NCI-H187 (cell line): ENCODE measurements around the gene TACC3.
"Not testable (repeated sequence)": the region's sequence is repeated elsewhere in the genome, so short reads cannot be mapped to it uniquely, and the experiment has no call there.

Experiments
- DNase-seq, 2 experiments: peaks; one replicate each; lab custom pipeline; 2025; lab: John Stamatoyannopoulos, UW

TACC3 gene

GRCh38 chr4:1721003-1721665 is at the start of gene TACC3, which contains the start of gene TMEM129:
Gene TACC3, plus strand, starts transcription at chr4:1721521. Its CDS starts 1,901 bp downstream, at chr4:1723422.
Gene TMEM129, minus strand, starts transcription at chr4:1721323. Its CDS starts 486 bp downstream, at chr4:1720837.
- DNase-seq, result peak; percentile 92 to 98

- DNase-seq, result no peak
Measured at GRCh38 chr4:1673671-1674070, 47.6 kb upstream of the TACC3 start.

GRCh38 chr4:1674682-1675081 is 46.6 kb upstream of the TACC3 start:
- no peak for DNase-seq

GRCh38 chr4:1675136-1675801 is 46.1 kb upstream of the TACC3 start:
- DNase-seq, result no peak

GRCh38 chr4:1675802-1676137 is 45.6 kb upstream of the TACC3 start:
- DNase-seq, result no peak

- no peak for DNase-seq
Measured at GRCh38 chr4:1676605-1677525, 44.5 kb upstream of the TACC3 start.

GRCh38 chr4:1678244-1678643 is 43.1 kb upstream of the TACC3 start:
- DNase-seq, result no peak

DNA sequence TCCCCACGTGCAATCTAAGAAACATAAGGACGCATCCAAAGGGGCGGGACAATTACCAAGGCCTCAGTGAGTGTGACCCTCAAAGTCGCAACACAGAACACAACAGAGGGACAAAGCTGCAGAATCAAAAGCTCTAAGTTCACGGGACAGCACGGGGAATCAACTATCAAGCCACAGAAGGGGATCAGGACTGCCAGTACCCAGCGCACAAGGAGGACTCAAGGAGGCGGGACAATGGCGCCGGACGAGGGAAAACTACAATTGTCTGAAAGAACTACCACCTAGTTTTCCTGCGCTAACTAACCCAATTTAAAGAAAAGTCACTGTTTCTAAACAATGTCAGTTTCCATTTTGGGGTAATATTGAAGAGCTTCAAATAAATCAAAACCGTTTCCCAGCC is 38.5 kb upstream of the TACC3 start:
- no peak for DNase-seq

GRCh38 chr4:1683261-1683735 is 38.0 kb upstream of the TACC3 start:
- DNase-seq, result no peak

DNA sequence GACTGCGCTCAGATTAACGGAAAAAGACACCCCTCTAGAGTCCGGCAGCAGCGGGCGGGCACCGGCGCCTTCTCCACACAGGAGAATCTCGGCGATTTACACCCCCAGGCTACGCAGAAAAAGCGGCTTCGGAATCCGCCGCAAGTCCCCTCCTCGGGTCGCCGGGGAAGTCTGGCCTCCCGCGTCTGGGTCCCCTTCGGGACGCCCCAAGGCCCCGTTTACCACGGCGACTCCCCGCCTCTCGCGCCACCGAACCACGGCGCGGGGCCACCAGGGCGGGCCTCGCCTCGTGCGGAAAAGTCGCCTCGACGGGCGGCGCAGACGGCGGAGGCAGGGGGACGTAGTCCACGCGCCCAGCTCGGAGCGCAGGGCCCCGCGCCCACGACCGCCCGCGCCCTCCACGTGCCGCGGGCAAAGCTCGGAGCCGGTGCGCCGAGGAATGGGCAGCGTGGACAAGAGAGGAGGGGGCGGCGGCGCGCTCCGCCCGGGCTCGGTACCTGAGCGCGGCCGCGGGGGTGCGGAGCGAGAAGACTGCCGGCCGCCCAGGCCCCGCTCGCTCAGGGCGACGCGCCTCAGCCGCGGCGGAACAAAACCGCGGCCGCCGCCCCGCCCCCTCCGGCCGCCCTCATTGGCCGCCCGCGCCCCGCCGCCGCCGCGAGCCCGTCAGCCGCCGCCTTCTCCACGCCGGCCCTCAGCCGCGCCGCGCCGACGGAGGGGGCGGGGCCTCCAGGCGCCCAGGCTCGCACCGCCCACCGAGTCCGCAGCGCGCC is 37.4 kb upstream of the TACC3 start, which contains the start of gene FAM53A:
TSS of gene FAM53A (minus strand) at position 578 of the 770 bp plus-strand sequence. CDS start 15,572 bp downstream, outside the sequence.
- DNase-seq, result peak; percentile 75 to 92

- no peak for DNase-seq
Measured at GRCh38 chr4:1684506-1685234, 36.7 kb upstream of the TACC3 start.

- no peak for DNase-seq
Measured at GRCh38 chr4:1685235-1686150, 35.8 kb upstream of the TACC3 start.

GRCh38 chr4:1686440-1687036 is 34.8 kb upstream of the TACC3 start:
- DNase-seq, result no peak

GRCh38 chr4:1690698-1691097 is 30.6 kb upstream of the TACC3 start:
- DNase-seq, result no peak

- DNase-seq, result no peak
Measured at GRCh38 chr4:1691737-1692373, 29.5 kb upstream of the TACC3 start.

DNA sequence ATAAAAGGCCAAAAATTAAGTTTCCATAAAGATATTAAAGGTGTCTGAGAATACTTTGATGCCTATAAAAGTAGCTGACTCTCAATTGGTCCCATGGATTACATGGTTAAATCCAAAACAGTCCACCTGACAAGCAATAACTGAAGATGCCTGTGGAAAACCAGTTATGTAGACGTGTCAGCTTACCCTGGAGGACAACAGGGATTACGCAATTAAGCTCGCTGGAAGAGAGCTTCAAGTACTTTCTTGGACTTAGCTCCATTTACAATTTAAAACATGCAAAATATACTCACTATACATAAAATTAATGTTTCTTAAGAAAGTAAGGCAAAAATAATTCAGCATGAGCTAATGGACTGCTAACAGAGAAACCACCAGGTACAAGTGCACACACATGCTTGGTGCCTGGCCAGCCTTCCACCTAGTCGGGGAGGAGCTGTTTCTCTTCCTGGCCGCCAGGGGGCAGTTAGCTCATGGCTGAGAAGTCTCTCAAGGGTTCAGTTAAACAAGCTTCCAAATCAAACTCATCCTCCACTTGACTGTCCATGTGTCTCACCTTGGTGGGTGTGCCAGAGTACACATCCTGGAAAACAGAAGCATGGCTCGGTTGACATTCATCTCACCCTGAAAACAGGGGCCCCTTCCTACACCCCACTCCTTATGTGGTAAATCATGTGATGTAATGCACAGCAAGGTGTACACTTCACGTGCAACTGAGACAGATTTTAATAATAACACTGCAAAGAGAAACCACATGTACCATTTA is 28.0 kb upstream of the TACC3 start:
- peak; percentile 49 to 70 for DNase-seq

DNA sequence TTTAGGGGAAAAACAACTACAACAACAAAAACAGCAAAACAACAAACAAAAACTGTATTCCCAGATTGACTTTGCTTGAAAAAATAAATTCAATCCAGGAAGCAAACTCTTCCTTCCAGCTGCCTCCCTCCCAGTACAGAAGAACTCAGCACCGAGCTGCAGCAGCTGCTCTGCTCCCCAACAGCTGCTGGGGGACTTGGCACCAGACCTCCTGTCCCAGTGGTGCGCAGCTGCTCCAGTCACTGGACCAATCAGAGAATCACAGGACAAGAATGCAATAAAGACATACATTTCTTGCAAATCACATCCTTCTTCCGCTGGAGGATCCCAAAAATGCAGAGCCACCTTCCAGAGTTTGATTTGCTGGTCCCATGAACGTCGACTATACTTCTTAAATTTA is 25.4 kb upstream of the TACC3 start:
- DNase-seq, result no peak

DNA sequence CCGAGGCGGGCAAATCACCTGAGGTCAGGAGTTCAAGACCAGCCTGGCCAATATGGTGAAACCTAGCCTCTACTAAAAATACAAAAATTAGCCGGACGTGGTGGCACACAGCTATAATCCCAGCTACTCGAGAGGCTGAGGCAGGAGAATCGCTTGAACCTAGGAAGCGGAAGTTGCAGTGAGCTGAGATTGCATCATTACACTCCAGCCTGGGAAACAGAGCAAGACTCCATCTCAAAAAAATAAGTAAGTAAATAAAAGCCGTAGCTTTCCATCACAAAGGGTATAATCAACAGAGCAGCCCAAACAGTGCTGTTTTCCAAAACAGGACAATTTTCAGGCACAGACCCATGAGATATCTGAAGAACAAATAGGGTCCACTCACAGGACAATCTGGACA is 19.6 kb upstream of the TACC3 start:
- not testable (repeated sequence) for DNase-seq
